Muscle layer of colon (tissue), 2 donors: ENCODE measurements around the gene THPO.
A peak's percentile ranks its signal among the peaks of the same experiment; 100 is the strongest.

Source experiments
- H3K27ac ChIP-seq: one replicate; pipeline ENCODE4 v1.7.0; 2013; ENCODE audit warnings: low read depth, mild to moderate bottlenecking, low read length, moderate library complexity
- H3K27me3 ChIP-seq, 2 donors: one replicate each; pipeline ENCODE4 v1.7.0; 2013; ENCODE audit warnings: low read length in 2 of 2, mild to moderate bottlenecking in 2 of 2; ENCODE audit not compliant: insufficient read depth in 2 of 2, control insufficient read depth in 1 of 2
- H3K36me3 ChIP-seq: one replicate; pipeline ENCODE4 v1.7.0; 2013; ENCODE audit warnings: mild to moderate bottlenecking, low read length; ENCODE audit not compliant: insufficient read depth
- H3K4me1 ChIP-seq: one replicate; pipeline ENCODE4 v1.7.0; 2013; ENCODE audit warnings: mild to moderate bottlenecking, low read length; ENCODE audit not compliant: insufficient read depth
- H3K4me3 ChIP-seq, 2 donors: one replicate each; pipeline ENCODE4 v1.7.0; 2013; ENCODE audit warnings: low read length in 2 of 2, low read depth in 1 of 2, mild to moderate bottlenecking in 1 of 2, moderate library complexity in 1 of 2
- H3K9ac ChIP-seq: one replicate; pipeline ENCODE4 v1.7.0; 2013; ENCODE audit warnings: low read length
- H3K9me3 ChIP-seq: one replicate; pipeline ENCODE4 v1.7.0; 2013; ENCODE audit warnings: mild to moderate bottlenecking, low read length
- donor health status: abdominal sarcoma.
- donor health status: Adenocarcinoma of cecum.

Gene THPO

GRCh38 chr3:184383033-184383740 is 5.2 kb upstream of the THPO start:
- no peaks in the 10 kb centered on the region for H3K9me3 ChIP-seq
- peaks cover 12 to 33% of the 10 kb centered on the region in 2 donors for H3K27me3 ChIP-seq

GRCh38 chr3:184382326-184383032 is 4.5 kb upstream of the THPO start:
- H3K4me3 ChIP-seq, result no peak overlapping the region
- H3K4me1 ChIP-seq, result peaks cover 16% of the 10 kb centered on the region
- no peak overlapping the region for H3K9ac ChIP-seq
- no peak overlapping the region for H3K27ac ChIP-seq
- H3K27me3 ChIP-seq, result peaks cover 12 to 38% of the 10 kb centered on the region in 2 donors
- H3K9me3 ChIP-seq, result no peaks in the 10 kb centered on the region
- no peaks in the 10 kb centered on the region for H3K36me3 ChIP-seq

More at GRCh38 chr3:184383033-184383740, 5.2 kb upstream of the THPO start:
- Histone ChIP-seq H3K4me1 (peaks cover 11% of the 10 kb centered on the region), H3K4me3 (no peak overlapping the region), H3K36me3 (no peaks in the 10 kb centered on the region), H3K27ac (no peak overlapping the region), H3K9ac (no peak overlapping the region)

DNA sequence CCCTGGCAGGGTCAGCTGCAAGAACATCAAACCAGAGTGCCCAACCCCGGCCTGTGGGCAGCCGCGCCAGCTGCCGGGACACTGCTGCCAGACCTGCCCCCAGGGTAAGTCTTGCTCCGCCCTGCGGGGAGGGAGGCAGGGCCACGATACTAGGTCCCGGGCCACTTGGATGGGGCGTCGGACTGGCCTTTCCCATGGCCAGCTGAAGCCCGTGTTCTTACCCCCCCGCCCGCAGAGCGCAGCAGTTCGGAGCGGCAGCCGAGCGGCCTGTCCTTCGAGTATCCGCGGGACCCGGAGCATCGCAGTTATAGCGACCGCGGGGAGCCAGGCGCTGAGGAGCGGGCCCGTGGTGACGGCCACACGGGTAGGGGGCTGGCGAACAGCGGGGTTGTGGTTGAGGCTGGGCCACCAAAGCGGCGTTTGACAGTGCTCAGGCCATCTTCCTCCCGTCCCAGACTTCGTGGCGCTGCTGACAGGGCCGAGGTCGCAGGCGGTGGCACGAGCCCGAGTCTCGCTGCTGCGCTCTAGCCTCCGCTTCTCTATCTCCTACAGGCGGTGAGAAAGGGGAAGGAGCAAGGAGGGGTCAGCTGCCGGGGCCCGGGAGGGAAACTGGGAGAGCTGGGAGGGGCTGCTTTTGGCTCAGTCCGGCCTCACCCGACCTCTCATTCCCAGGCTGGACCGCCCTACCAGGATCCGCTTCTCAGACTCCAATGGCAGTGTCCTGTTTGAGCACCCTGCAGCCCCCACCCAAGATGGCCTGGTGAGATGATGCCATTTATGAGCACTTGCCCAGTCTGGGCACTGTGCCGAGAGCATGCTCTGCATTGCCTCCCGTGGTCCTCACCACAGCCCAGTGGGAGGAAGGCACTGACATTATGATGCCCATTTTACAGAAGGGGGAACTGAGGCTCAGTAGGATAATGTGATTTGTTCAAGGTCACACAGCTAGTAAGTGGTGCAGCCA is 3.5 kb upstream of the THPO start:
- H3K9me3 ChIP-seq, result no peaks in the 10 kb centered on the region
- peaks cover 12 to 38% of the 10 kb centered on the region in 2 donors for H3K27me3 ChIP-seq
- H3K27ac ChIP-seq, result no peak overlapping the region
- no peak overlapping the region for H3K9ac ChIP-seq
- H3K36me3 ChIP-seq, result no peaks in the 10 kb centered on the region
- H3K4me1 ChIP-seq, result peaks cover 17% of the 10 kb centered on the region
- H3K4me3 ChIP-seq, result peak overlapping the region; percentile 2 to 41

DNA sequence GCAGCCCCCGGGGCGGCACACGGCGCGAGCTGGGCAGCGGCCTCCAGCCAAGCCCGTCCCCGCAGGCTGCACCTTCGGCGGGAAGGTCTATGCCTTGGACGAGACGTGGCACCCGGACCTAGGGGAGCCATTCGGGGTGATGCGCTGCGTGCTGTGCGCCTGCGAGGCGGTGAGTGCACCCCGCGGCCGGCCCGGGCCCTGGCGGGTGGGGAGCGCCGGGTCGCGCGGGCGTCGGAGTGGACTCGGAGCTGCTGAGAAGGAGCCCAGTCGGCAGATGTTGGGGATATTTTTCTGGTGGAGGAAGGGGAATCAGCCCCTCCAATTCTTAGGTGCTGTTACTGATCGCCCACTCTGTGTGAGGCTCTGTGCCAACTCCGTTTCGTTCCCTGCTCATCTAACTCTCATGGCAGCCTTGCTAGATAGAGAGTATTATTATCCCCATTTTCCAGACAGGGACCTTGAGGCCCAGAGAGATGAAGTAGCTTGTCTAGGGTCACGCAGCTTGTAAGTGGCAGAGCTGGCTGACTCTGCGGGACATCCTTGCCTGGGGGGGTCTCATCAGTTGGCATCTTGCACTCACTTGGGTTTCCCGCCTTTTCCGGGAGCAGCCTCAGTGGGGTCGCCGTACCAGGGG is 2.7 kb upstream of the THPO start:
- peak overlapping the region; percentile 41 to 50 for H3K4me3 ChIP-seq
- no peak overlapping the region for H3K9ac ChIP-seq
- peaks cover 12 to 33% of the 10 kb centered on the region in 2 donors for H3K27me3 ChIP-seq
- H3K4me1 ChIP-seq, result peaks cover 17% of the 10 kb centered on the region
- no peak overlapping the region for H3K27ac ChIP-seq
- H3K9me3 ChIP-seq, result no peaks in the 10 kb centered on the region
- H3K36me3 ChIP-seq, result no peaks in the 10 kb centered on the region

- no peaks in the 10 kb centered on the region for H3K9me3 ChIP-seq
- peaks cover 12 to 33% of the 10 kb centered on the region in 2 donors for H3K27me3 ChIP-seq
- H3K4me3 ChIP-seq, result peak overlapping the region in 1 of 2 donors; percentile 50
- peaks cover 17% of the 10 kb centered on the region for H3K4me1 ChIP-seq
- H3K27ac ChIP-seq, result no peak overlapping the region
- no peak overlapping the region for H3K9ac ChIP-seq
- H3K36me3 ChIP-seq, result no peaks in the 10 kb centered on the region
These were observed 2.2 kb upstream of the THPO start for GRCh38 chr3:184380185-184380626.

DNA sequence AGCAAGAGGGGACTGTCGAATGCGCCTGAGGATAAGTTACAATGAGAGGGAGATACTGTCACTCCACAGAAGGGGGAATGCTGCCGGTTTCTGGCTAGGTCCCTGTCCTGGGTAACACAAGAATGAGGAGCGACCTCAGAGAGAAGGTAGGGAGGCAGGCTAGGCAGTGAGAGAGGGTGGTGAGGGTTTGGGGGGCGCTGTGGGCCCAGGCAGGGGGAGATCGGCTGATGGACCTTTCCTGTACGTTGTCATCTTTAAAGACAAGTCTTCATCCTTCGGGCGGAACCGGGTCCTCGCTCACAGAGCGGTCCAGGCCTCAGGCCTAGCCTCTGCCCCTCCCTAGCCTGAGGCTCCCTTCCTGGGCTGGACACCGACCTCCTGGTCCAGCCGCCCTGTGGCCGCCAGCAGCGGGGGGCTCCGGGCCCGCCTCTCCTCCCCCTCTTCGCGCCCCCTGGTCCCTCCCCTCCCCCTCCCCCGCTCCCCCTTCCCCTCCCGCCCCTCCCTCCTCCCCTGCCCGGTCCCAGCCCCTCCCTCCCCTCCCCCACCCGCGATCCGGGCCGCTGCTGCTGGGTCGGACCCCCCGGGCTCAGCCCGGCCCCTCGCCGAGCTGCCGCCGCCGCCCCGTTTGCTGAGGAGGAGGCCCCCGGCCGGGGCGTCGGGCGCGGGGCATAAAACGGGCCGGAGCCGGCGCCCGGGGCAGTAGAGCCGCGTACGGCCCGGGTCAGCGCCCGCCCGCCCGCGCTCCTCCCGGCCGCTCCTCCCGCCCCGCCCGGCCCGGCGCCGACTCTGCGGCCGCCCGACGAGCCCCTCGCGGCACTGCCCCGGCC is 1.6 kb upstream of the THPO start, which contains the start of gene CHRD:
TSS of gene CHRD (plus strand) at position 697 of the 827 bp plus-strand sequence. CDS start 265 bp downstream, outside the sequence.
- H3K27me3 ChIP-seq, result peaks cover 12 to 33% of the 10 kb centered on the region in 2 donors
- peaks cover 17% of the 10 kb centered on the region for H3K4me1 ChIP-seq
- H3K9me3 ChIP-seq, result no peaks in the 10 kb centered on the region
- H3K27ac ChIP-seq, result peak within 1 kb of the TSS; percentile 35
- H3K4me3 ChIP-seq, result peak within 1 kb of the TSS; percentile 41 to 50
- H3K9ac ChIP-seq, result no peak within 1 kb of the TSS
- no peaks in the 10 kb centered on the region for H3K36me3 ChIP-seq

- Histone ChIP-seq H3K4me1 (peaks cover 17% of the 10 kb centered on the region), H3K9ac (no peak overlapping the region), H3K9me3 (no peaks in the 10 kb centered on the region), H3K27me3 (peaks cover 12 to 33% of the 10 kb centered on the region in 2 donors), H3K27ac (peak overlapping the region; percentile 35), H3K36me3 (no peaks in the 10 kb centered on the region), H3K4me3 (no peak overlapping the region)
These were observed 797 bp upstream of the THPO start for GRCh38 chr3:184378651-184379357.

- Histone ChIP-seq H3K27ac (no peak overlapping the region), H3K36me3 (no peaks in the 10 kb centered on the region), H3K9me3 (no peaks in the 10 kb centered on the region), H3K4me1 (peaks cover 17% of the 10 kb centered on the region), H3K4me3 (no peak overlapping the region), H3K27me3 (peaks cover 12 to 32% of the 10 kb centered on the region in 2 donors), H3K9ac (no peak overlapping the region)
These were observed 633 bp downstream of the THPO start for GRCh38 chr3:184377374-184377773.

DNA sequence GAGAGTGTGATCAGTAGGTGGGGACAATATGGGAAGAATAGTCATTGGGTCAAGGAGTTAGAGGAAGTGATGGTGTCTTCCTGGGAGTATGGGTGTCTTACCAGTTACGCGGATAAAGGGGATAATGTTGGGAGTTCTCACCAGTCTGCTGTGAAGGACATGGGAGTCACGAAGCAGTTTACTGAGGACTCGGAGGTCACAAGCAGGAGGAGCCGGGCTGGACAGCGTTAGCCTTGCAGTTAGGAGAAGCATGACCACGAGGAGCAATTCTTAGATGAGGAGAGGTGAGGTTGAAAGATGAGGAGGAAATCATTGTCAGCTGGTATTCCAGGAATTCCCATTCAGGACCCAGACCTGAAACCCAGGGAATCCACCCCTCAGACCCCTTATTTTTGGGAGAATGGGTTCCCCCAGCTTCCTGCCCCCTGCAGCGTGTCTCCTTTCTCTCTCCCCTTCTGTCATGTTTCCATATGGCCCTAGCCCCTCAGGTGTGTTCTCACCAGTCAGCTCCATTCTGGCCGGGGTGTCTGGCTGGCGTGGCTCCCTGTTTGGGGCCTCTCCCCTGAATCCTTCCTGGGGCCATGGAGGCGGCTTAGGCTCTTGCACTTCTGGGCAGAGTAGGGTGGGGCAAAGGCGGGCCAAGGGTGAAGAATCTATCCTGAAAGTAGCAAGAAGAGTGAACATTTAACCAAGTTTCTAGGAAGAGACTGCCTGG is 2.1 kb downstream of the THPO start:
- peaks cover 17% of the 10 kb centered on the region for H3K4me1 ChIP-seq

More for the DNA sequence above, 2.1 kb downstream of the THPO start:
- peaks cover 12 to 19% of the 10 kb centered on the region in 2 donors for H3K27me3 ChIP-seq
- no peaks in the 10 kb centered on the region for H3K36me3 ChIP-seq
- H3K27ac ChIP-seq, result no peak overlapping the region
- H3K9ac ChIP-seq, result no peak overlapping the region
- no peak overlapping the region for H3K4me3 ChIP-seq
- H3K9me3 ChIP-seq, result no peaks in the 10 kb centered on the region
